BE2C (cell line): ENCODE results near the gene ITGB7.

ENCODE experiments used
- DNase-seq: peaks from one replicate; pipeline ENCODE4 v3.0.0-alpha.2; 2020
- H3K27me3 ChIP-seq: fragments of 250-450 bp; sonication (Bioruptor Pico); 2 replicates; pipeline ENCODE4 v1.5.1; 2020; ENCODE audit warnings: mild to moderate bottlenecking
- H3K36me3 ChIP-seq: fragments of 250-450 bp; sonication (Bioruptor Pico); 2 replicates; pipeline ENCODE4 v1.5.1; 2020; ENCODE audit warnings: mild to moderate bottlenecking
- H3K4me1 ChIP-seq: fragments of 250-450 bp; sonication (Bioruptor Pico); 2 replicates; pipeline ENCODE4 v1.5.1; 2020
- H3K4me3 ChIP-seq: 2 replicates; pipeline ENCODE4 v1.5.1; 2011; ENCODE audit warnings: low read depth, low read length
- H3K9me3 ChIP-seq: fragments of 250-450 bp; sonication (Bioruptor Pico); 2 replicates; pipeline ENCODE4 v1.5.1; 2020
- CTCF ChIP-seq: IDR thresholded peaks from 2 replicates; pipeline ENCODE4 v1.5.1; 2012; ENCODE audit warnings: mild to moderate bottlenecking, low read depth, low read length

ITGB7 gene

GRCh38 chr12:53227836-53228235, 20.8 kb upstream of the ITGB7 start:
- H3K36me3 ChIP-seq = no peaks in the 10 kb centered on the region
- H3K4me1 ChIP-seq = peaks cover 17% of the 10 kb centered on the region
- no peak overlapping the region for H3K4me3 ChIP-seq
- no peak for TF ChIP-seq CTCF
- H3K27me3 ChIP-seq = no peaks in the 10 kb centered on the region
- no peak for DNase-seq
- H3K9me3 ChIP-seq = no peaks in the 10 kb centered on the region

GRCh38 chr12:53227341-53227740, 20.3 kb upstream of the ITGB7 start:
- Histone ChIP-seq H3K9me3 (no peaks in the 10 kb centered on the region), H3K4me3 (no peak overlapping the region), H3K36me3 (no peaks in the 10 kb centered on the region), H3K4me1 (peaks cover 16% of the 10 kb centered on the region), H3K27me3 (no peaks in the 10 kb centered on the region)
- DNase-seq = no peak
- TF ChIP-seq CTCF = no peak

GRCh38 chr12:53226815-53227214, 19.8 kb upstream of the ITGB7 start:
- no peak for DNase-seq
- no peak for TF ChIP-seq CTCF
- Histone ChIP-seq H3K36me3 (no peaks in the 10 kb centered on the region), H3K4me3 (no peak overlapping the region), H3K9me3 (no peaks in the 10 kb centered on the region), H3K4me1 (peaks cover 19% of the 10 kb centered on the region), H3K27me3 (no peaks in the 10 kb centered on the region)

- peaks cover 16% of the 10 kb centered on the region for H3K4me1 ChIP-seq
- no peaks in the 10 kb centered on the region for H3K9me3 ChIP-seq
- peak; percentile 46 for DNase-seq
- no peak overlapping the region for H3K4me3 ChIP-seq
- 0 out of 2 replicates have a peak, but pooled peaks have one; percentile 16 for TF ChIP-seq CTCF
- H3K36me3 ChIP-seq = no peaks in the 10 kb centered on the region
- H3K27me3 ChIP-seq = no peaks in the 10 kb centered on the region
Observed at GRCh38 chr12:53225635-53226424, 18.8 kb upstream of the ITGB7 start.

GRCh38 chr12:53224897-53225634, 18.0 kb upstream of the ITGB7 start:
- no peaks in the 10 kb centered on the region for H3K36me3 ChIP-seq
- peaks cover 16% of the 10 kb centered on the region for H3K4me1 ChIP-seq
- TF ChIP-seq CTCF = no peak
- H3K27me3 ChIP-seq = no peaks in the 10 kb centered on the region
- DNase-seq = no peak
- H3K9me3 ChIP-seq = no peaks in the 10 kb centered on the region
- H3K4me3 ChIP-seq = no peak overlapping the region
